ENCODE measurements around the gene CCDC50.

Gene CCDC50, protein sequence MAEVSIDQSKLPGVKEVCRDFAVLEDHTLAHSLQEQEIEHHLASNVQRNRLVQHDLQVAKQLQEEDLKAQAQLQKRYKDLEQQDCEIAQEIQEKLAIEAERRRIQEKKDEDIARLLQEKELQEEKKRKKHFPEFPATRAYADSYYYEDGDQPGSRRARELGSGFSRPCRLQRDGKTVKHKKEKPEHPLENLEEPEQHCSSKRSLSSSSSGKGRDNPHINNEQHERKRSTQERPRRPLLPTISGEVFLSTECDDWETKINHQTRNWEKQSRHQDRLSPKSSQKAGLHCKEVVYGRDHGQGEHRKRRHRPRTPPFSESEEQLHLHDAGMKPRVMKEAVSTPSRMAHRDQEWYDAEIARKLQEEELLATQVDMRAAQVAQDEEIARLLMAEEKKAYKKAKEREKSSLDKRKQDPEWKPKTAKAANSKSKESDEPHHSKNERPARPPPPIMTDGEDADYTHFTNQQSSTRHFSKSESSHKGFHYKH

DNA sequence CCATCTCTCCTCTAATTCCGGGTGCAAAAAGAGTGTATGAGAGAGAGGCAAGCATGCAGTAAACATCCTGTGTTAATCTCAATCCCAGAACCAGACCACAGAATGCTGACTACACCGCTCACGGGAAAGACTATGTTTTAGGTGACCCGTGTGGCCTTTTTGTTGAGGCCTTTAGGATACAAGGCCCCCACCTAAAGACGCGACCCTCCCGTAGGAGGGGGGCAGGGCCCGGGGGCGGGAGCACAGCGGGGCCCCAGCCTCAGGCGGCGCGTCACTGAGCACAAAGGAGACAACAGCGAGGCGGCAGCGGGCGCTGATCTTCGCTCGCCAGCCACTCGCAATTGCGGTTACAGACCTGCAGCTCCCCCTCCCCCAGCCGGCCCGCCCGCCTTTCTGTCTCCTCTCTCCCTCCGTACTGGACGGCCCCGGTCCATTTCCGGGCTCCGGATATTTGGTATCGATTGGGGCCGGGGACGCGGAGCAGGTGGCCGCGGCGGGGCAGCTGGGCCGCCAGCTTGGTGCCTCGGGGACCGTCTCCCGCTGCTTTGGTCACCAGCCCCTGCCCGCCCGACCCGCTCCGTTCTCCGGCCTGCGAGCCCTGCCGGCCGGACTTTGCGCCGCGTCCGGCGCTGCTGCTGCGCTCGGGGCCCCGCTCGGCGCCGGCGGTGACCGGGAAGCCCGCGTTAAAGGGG lies at the start of gene CCDC50:
TSS of gene CCDC50 (plus strand) at position 433 of the 692 bp plus-strand sequence. CDS start 281 bp downstream, outside the sequence.
- TF ChIP-seq, protein P1, sequence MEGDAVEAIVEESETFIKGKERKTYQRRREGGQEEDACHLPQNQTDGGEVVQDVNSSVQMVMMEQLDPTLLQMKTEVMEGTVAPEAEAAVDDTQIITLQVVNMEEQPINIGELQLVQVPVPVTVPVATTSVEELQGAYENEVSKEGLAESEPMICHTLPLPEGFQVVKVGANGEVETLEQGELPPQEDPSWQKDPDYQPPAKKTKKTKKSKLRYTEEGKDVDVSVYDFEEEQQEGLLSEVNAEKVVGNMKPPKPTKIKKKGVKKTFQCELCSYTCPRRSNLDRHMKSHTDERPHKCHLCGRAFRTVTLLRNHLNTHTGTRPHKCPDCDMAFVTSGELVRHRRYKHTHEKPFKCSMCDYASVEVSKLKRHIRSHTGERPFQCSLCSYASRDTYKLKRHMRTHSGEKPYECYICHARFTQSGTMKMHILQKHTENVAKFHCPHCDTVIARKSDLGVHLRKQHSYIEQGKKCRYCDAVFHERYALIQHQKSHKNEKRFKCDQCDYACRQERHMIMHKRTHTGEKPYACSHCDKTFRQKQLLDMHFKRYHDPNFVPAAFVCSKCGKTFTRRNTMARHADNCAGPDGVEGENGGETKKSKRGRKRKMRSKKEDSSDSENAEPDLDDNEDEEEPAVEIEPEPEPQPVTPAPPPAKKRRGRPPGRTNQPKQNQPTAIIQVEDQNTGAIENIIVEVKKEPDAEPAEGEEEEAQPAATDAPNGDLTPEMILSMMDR (IDR thresholded peaks at IDR 0.05; ENCODE audit: low read depth, low read length, missing control alignments), result no peak
- H3K4me3 ChIP-seq (replicated peaks; ENCODE audit: low read depth, low read length), result peak within 1 kb of the TSS; percentile 65
- no peak for DNase-seq (ENCODE audit: extremely low read depth, low read depth)

DNA sequence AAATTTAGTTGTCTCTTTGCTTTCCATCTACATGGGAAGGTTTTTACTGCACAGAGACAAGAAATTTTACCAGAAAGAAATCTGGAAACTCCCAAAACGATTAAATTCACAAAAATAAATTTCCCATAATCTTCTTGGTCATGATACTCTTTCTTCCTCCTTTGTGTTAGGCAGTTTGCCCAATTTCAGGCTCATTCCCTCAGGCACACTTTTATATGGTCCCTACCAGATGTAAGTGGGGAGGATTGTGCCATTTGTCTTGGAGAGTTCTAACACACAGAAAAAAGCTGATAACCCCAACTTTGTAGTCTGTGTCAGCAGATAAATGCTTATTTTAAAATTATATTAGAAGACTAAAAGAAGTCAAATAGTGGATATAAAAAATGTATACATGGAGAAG lies 49.1 kb upstream of the CCDC50 start:
- DNase-seq (ENCODE audit: extremely low read depth, low read depth), result no peak

DNA sequence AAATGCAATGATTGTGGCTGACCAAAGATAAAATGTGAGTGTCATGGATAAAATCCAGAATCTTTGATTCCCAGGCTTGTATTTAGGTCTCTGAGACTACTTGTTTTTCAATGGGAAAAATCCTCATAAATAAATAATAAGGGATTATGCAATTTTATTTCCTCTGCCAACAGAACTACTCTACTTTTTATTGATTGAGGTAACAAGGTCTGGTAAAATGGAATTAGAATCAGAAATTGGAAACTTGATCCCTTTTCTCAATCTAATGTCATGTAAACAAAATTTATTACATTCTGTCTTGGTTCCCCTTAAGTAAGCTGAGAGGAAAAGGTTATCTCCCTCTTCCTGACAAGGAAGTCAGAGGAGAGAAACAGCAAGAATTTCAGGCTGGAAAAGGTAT lies 48.3 kb upstream of the CCDC50 start:
- TF ChIP-seq, protein P1 (IDR thresholded peaks at IDR 0.05; ENCODE audit: low read depth, low read length, missing control alignments), result no peak
- DNase-seq (ENCODE audit: extremely low read depth, low read depth), result no peak
- no peak overlapping the region for H3K4me3 ChIP-seq (replicated peaks; ENCODE audit: low read depth, low read length)

More for the DNA sequence above, 49.1 kb upstream of the CCDC50 start:
- no peak overlapping the region for H3K4me3 ChIP-seq (replicated peaks; ENCODE audit: low read depth, low read length)
- TF ChIP-seq, protein P1 (IDR thresholded peaks at IDR 0.05; ENCODE audit: low read depth, low read length, missing control alignments), result no peak

DNA sequence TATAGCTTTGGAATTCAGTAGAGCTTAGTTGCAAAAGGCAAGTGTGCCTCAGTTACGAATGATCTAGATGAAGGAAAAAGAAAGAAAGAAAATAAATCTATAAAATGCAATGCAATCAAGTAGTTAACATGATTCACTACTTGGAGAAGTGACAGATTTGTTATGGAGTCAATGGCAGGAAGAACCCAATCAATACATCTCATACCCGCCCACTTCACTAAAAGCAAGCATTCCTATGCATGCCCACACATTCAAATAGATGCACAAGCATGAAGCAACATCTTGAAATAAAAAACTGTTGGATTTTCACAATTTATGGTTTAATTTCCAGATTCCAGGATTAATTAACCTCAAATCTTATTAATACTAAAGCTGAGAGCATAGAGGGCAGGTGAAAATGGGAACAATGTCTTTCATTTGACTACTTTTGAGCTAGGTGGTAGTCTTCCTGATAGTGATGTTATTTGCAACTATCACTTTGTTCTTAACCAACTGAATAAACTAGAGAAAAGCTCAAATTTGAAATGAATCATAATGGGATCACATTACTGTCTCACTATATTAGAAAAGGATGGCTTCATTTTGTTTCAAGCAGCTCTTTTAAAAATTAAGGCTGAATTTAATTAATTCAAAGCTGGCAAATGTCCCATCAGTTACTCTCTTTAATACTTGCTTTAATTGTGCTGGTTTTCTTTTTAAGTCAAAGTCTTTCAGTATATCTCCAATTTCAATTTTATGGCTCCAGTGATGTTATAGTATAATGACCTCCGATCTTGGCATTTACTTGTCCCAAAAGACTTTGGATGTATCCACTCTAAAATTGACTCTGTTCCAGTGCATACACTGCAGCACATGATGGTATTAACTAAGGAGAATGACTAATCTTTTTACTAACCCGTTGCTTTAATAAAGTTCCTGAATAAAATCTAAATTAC lies 46.7 kb upstream of the CCDC50 start:
- H3K4me3 ChIP-seq (replicated peaks; ENCODE audit: low read depth, low read length), result no peak overlapping the region
- TF ChIP-seq, protein P1 (IDR thresholded peaks at IDR 0.05; ENCODE audit: low read depth, low read length, missing control alignments), result no peak
- DNase-seq (ENCODE audit: extremely low read depth, low read depth), result peak; percentile 15

DNA sequence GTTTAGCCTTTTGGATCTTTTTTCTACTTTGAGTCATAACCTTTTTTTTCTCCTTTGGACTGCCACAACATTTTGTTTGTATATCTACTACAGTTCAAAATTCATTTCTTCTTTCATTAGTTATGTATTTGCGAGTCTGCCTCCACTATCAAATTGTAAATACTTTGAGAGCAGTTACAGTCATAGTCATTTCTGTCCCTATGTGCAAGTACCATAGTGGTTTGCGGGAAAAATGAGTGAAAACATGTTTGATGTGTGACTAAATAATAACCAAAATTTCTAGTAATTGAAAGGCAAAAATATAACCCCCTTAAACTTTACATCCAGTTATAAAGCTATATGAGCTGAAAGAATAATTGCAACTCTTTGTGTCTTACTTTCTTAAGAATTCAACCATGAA lies 45.8 kb upstream of the CCDC50 start:
- no peak overlapping the region for H3K4me3 ChIP-seq (replicated peaks; ENCODE audit: low read depth, low read length)
- DNase-seq (ENCODE audit: extremely low read depth, low read depth), result no peak
- TF ChIP-seq, protein P1 (IDR thresholded peaks at IDR 0.05; ENCODE audit: low read depth, low read length, missing control alignments), result no peak

DNA sequence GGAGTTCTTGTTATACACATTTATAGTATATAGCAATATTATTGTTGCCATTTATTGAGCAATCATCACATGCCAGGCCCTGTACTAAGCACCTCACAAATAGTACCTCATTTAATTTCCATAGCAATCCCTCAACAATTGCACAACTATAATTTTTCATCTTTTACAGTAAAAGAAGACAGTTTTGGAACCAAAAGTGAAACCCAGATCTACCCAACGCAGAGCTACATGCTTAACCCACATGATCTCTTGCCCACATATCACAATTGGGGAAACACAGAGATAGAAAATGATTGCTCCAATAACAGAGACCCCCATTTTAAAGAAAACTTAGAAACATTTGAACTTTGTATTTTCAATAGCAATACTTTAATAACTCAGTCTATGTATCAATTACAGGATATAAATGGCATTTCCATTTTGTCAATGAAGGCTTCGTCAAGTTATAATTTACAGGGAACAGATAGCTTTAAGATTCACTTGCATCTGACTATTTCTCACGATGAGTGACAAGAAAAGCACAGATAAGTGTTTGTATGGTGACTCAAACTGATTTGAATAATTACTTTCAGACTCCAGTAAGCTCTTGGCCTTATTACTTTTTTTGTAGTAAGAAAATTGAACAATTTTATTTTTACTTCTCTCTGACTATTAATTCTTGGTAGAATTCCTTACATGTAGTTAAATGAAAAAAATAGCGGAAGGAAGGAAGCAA lies 38.7 kb upstream of the CCDC50 start:
- no peak overlapping the region for H3K4me3 ChIP-seq (replicated peaks; ENCODE audit: low read depth, low read length)
- DNase-seq (ENCODE audit: extremely low read depth, low read depth), result no peak
- TF ChIP-seq, protein P1 (IDR thresholded peaks at IDR 0.05; ENCODE audit: low read depth, low read length, missing control alignments), result no peak
